ENCODE data around the gene EMC10.

- no peak for TF ChIP-seq CTCF (IDR thresholded peaks at IDR 0.05)
- no peak for TF ChIP-seq POLR2A (IDR thresholded peaks at IDR 0.05)
Measured at GRCh38 chr19:50492303-50493052, 16.2 kb downstream of the EMC10 start.

All from thyroid gland (tissue), 4 donors.